PC-3 (cell line): Measurements from ENCODE around the gene CSRNP3. TPM values are rescaled to one million over a fixed set of nuclear protein-coding genes. Genes with fewer than 3 reads are reported as not detected.

Experiments used
- ATAC-seq: fragments of 200-7000 bp; cut with Tn5 transposase; 2 replicates; pipeline ENCODE4 v1.9.1; 2020; ENCODE audit warnings: mild to moderate bottlenecking, moderate library complexity
- BruUV-seq: library from RNA; stranded (reverse); fragments of 400-500 nt; replicated peaks from 2 replicates; lab custom pipeline; 2021; lab: Mats Ljungman, UMichigan
- CTCF ChIA-PET: fragments of 300-600 bp; sonication (Branson Sonifier 250); formaldehyde crosslinking; loops from one replicate; lab custom pipeline; 2022; ENCODE audit warnings: antibody characterized with exemption; lab: Charles Lee
- POLR2A ChIA-PET: fragments of 300-600 bp; sonication (Branson Sonifier 250); formaldehyde crosslinking; loops from one replicate; lab custom pipeline; 2022; ENCODE audit warnings: antibody characterized with exemption; ENCODE audit not compliant: unreplicated experiment; lab: Charles Lee
- DNase-seq: peaks from one replicate; pipeline ENCODE4 v3.0.0-alpha.2; 2015
- H2AFZ ChIP-seq: fragments of 300-600 bp; sonication (generic); 2 replicates; pipeline ENCODE4 v1.6.0; 2016; ENCODE audit warnings: antibody characterized with exemption, low read length
- H3F3A ChIP-seq: fragments of 300-600 bp; sonication (generic); one replicate; pipeline ENCODE4 v1.6.0; 2017; ENCODE audit warnings: antibody characterized with exemption, low read length, control low read depth, mild to moderate bottlenecking; ENCODE audit not compliant: unreplicated experiment
- H3K27ac ChIP-seq: fragments of 300-600 bp; sonication (generic); 2 replicates; pipeline ENCODE4 v1.5.1; 2016; ENCODE audit warnings: mild to moderate bottlenecking, low read length
- H3K27me3 ChIP-seq: fragments of 300-600 bp; sonication (generic); 2 replicates; pipeline ENCODE4 v1.6.1; 2016; ENCODE audit warnings: low read length, mixed read lengths
- H3K36me3 ChIP-seq: fragments of 300-600 bp; sonication (generic); 2 replicates; pipeline ENCODE4 v1.6.1; 2016; ENCODE audit warnings: low read depth, mixed run types, low read length, mixed read lengths
- H3K4me1 ChIP-seq: fragments of 300-600 bp; sonication (generic); 2 replicates; pipeline ENCODE4 v1.5.1; 2016; ENCODE audit warnings: low read length; ENCODE audit not compliant: insufficient read depth
- H3K4me2 ChIP-seq: fragments of 300-600 bp; sonication (generic); 2 replicates; pipeline ENCODE4 v1.6.0; 2016; ENCODE audit warnings: low read length
- H3K4me3 ChIP-seq: fragments of 300-600 bp; sonication (generic); 2 replicates; pipeline ENCODE4 v1.5.1; 2016; ENCODE audit warnings: mild to moderate bottlenecking, low read length, mixed read lengths
- H3K79me2 ChIP-seq: fragments of 300-600 bp; sonication (generic); 2 replicates; pipeline ENCODE4 v1.6.1; 2017; ENCODE audit warnings: low read length, mixed read lengths
- H3K9ac ChIP-seq: fragments of 300-600 bp; sonication (generic); 2 replicates; pipeline ENCODE4 v1.6.0; 2016; ENCODE audit warnings: mild to moderate bottlenecking, low read length
- H3K9me2 ChIP-seq: fragments of 300-600 bp; sonication (generic); replicated peaks from 2 replicates; pipeline ENCODE4 v1.6.1; 2016; ENCODE audit warnings: mixed run types, low read length, mixed read lengths
- H3K9me3 ChIP-seq: fragments of 300-600 bp; sonication (generic); 2 replicates; pipeline ENCODE4 v1.6.1; 2016; ENCODE audit warnings: low read length, mixed read lengths
- H4K20me1 ChIP-seq: fragments of 300-600 bp; sonication (generic); 2 replicates; pipeline ENCODE4 v1.6.1; 2016; ENCODE audit warnings: low read length, mixed read lengths
- CTCF ChIP-seq: fragments of 300-600 bp; sonication (generic); conservative IDR thresholded peaks from 2 replicates; pipeline ENCODE4 v1.5.1; 2017; ENCODE audit warnings: antibody characterized with exemption, low read depth, mild to moderate bottlenecking, low read length
- EZH2 ChIP-seq: fragments of 300-600 bp; sonication (generic); IDR thresholded peaks from one replicate; pipeline ENCODE4 v1.6.1; 2017; ENCODE audit warnings: antibody characterized with exemption, mild to moderate bottlenecking, low read length; ENCODE audit not compliant: unreplicated experiment
- EZH2phosphoT487 ChIP-seq: fragments of 300-600 bp; sonication (generic); IDR thresholded peaks from 2 replicates; pipeline ENCODE4 v1.6.1; 2018; ENCODE audit warnings: mild to moderate bottlenecking, antibody characterized with exemption, low read length, borderline replicate concordance
- intact Hi-C: fragments of 100-400 bp; cut with micrococcal nuclease; formaldehyde crosslinking; loops from 2 replicates; pipeline ENCODE4 v1.9.0; 2023
- total RNA-seq: library from RNA; depleted of rRNA; stranded (reverse); fragments of >200 nt; gene quantifications from 2 replicates; pipeline ENCODE4 v1.2.3, GENCODE V29; 2014

Gene CSRNP3
- total RNA-seq, 1 experiment from 2014 or later: 2.2 TPM

- BruUV-seq: no TSS peak
- no peaks in the 10 kb centered on the region for H3K9me3 ChIP-seq
- H2AFZ ChIP-seq: no peak overlapping the region
- no peaks in the 10 kb centered on the region for H3F3A ChIP-seq
- H3K9me2 ChIP-seq: no peaks in the 10 kb centered on the region
- TF ChIP-seq EZH2 (no peak), CTCF (no peak), EZH2phosphoT487 (no peak)
- no peak overlapping the region for H3K4me2 ChIP-seq
- H3K79me2 ChIP-seq: no peaks in the 10 kb centered on the region
- H3K27ac ChIP-seq: no peak overlapping the region
- H3K36me3 ChIP-seq: no peaks in the 10 kb centered on the region
- DNase-seq (no peak), ATAC-seq (no peak)
- H3K4me3 ChIP-seq: no peak overlapping the region
- no peaks in the 10 kb centered on the region for H4K20me1 ChIP-seq
- intact Hi-C loops: no loop called here
- POLR2A ChIA-PET: interaction anchor here (0.5 kb wide), 1 partner anchor 257 kb away, joined by 3 read pairs; no protein-coding TSS in a partner anchor
- no peaks in the 10 kb centered on the region for H3K4me1 ChIP-seq
- CTCF ChIA-PET: no interaction called here
- H3K27me3 ChIP-seq: no peaks in the 10 kb centered on the region
- no peak overlapping the region for H3K9ac ChIP-seq
Measured at GRCh38 chr2:165630236-165630635, 160.7 kb downstream of the CSRNP3 start.

- BruUV-seq: no TSS peak
Measured at GRCh38 chr2:165631089-165631488, 161.6 kb downstream of the CSRNP3 start.

More at GRCh38 chr2:165631089-165631488, 161.6 kb downstream of the CSRNP3 start:
- TF ChIP-seq CTCF (no peak), EZH2 (no peak), EZH2phosphoT487 (no peak)
- no peaks in the 10 kb centered on the region for H3K27me3 ChIP-seq
- no peak overlapping the region for H3K4me3 ChIP-seq
- ATAC-seq (no peak), DNase-seq (no peak)
- no peak overlapping the region for H3K4me2 ChIP-seq
- no peaks in the 10 kb centered on the region for H3K36me3 ChIP-seq
- intact Hi-C loops: no loop called here
- no peaks in the 10 kb centered on the region for H3F3A ChIP-seq
- no peaks in the 10 kb centered on the region for H4K20me1 ChIP-seq
- CTCF ChIA-PET: no interaction called here
- POLR2A ChIA-PET: no interaction called here
- no peak overlapping the region for H3K9ac ChIP-seq
- H3K79me2 ChIP-seq: no peaks in the 10 kb centered on the region
- no peak overlapping the region for H2AFZ ChIP-seq
- H3K4me1 ChIP-seq: no peaks in the 10 kb centered on the region
- no peaks in the 10 kb centered on the region for H3K9me3 ChIP-seq
- H3K27ac ChIP-seq: no peak overlapping the region
- H3K9me2 ChIP-seq: no peaks in the 10 kb centered on the region
